Measurements from ENCODE around the gene IFI27L1.

GRCh38 chr14:94046696-94047250 lies 34.3 kb upstream of the IFI27L1 start:
- TF ChIP-seq MEF2D (CRISPR knock-in tag; IDR thresholded peaks at IDR 0.05) (no peak), GABPA (IDR thresholded peaks at IDR 0.05; ENCODE audit: low read depth, low read length) (no peak), GABPA (CRISPR knock-in tag; IDR thresholded peaks at IDR 0.05; ENCODE audit: low read depth) (no peak), ZFP36 (IDR thresholded peaks at IDR 0.05; ENCODE audit: borderline replicate concordance, low read depth, low read length, partially characterized antibody) (no peak), RAD21 (CRISPR knock-in tag; IDR thresholded peaks at IDR 0.05) (no peak), ZFP36L1 (CRISPR knock-in tag; IDR thresholded peaks at IDR 0.05) (no peak)
- TF ChIP-seq, protein P1, sequence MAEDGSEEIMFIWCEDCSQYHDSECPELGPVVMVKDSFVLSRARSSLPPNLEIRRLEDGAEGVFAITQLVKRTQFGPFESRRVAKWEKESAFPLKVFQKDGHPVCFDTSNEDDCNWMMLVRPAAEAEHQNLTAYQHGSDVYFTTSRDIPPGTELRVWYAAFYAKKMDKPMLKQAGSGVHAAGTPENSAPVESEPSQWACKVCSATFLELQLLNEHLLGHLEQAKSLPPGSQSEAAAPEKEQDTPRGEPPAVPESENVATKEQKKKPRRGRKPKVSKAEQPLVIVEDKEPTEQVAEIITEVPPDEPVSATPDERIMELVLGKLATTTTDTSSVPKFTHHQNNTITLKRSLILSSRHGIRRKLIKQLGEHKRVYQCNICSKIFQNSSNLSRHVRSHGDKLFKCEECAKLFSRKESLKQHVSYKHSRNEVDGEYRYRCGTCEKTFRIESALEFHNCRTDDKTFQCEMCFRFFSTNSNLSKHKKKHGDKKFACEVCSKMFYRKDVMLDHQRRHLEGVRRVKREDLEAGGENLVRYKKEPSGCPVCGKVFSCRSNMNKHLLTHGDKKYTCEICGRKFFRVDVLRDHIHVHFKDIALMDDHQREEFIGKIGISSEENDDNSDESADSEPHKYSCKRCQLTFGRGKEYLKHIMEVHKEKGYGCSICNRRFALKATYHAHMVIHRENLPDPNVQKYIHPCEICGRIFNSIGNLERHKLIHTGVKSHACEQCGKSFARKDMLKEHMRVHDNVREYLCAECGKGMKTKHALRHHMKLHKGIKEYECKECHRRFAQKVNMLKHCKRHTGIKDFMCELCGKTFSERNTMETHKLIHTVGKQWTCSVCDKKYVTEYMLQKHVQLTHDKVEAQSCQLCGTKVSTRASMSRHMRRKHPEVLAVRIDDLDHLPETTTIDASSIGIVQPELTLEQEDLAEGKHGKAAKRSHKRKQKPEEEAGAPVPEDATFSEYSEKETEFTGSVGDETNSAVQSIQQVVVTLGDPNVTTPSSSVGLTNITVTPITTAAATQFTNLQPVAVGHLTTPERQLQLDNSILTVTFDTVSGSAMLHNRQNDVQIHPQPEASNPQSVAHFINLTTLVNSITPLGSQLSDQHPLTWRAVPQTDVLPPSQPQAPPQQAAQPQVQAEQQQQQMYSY (CRISPR knock-in tag; IDR thresholded peaks at IDR 0.05), result no peak
- TF ChIP-seq, protein P2, sequence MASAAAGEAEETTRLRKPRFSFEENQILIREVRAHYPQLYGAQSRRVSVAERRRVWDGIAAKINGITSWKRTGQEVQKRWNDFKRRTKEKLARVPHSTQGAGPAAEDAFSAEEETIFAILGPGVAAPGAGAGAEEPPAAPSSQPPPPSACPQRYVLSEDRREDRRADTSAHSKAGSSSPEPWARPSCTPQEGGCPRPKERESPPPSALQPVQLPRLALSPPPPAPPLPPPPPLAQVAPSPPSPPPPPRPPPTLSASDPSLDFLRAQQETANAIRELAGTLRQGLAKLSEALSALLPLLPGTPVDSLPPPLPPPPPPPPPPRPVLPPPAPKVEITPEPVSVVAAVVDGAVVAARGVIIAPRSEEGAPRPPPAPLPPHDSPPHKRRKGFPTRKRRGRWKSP (CRISPR knock-in tag; IDR thresholded peaks at IDR 0.05), result no peak
- TF ChIP-seq, protein P3, sequence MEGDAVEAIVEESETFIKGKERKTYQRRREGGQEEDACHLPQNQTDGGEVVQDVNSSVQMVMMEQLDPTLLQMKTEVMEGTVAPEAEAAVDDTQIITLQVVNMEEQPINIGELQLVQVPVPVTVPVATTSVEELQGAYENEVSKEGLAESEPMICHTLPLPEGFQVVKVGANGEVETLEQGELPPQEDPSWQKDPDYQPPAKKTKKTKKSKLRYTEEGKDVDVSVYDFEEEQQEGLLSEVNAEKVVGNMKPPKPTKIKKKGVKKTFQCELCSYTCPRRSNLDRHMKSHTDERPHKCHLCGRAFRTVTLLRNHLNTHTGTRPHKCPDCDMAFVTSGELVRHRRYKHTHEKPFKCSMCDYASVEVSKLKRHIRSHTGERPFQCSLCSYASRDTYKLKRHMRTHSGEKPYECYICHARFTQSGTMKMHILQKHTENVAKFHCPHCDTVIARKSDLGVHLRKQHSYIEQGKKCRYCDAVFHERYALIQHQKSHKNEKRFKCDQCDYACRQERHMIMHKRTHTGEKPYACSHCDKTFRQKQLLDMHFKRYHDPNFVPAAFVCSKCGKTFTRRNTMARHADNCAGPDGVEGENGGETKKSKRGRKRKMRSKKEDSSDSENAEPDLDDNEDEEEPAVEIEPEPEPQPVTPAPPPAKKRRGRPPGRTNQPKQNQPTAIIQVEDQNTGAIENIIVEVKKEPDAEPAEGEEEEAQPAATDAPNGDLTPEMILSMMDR (CRISPR knock-in tag; IDR thresholded peaks at IDR 0.05), result no peak
